Activated CD4-positive, alpha-beta T cell treated with anti-CD3 and anti-CD28 coated beads, Interleukin-2, amount 50 U/mL, for 24 hours (primary cell): ENCODE measurements around the gene RSBN1L.
"Not testable (repeated sequence)": the region's sequence is repeated elsewhere in the genome, so short reads cannot be mapped to it uniquely, and the experiment has no call there.

Experiments
- DNase-seq, 2 donors: peaks; one replicate each; pipeline ENCODE4 v3.0.0-alpha.2; 2020; ENCODE audit warnings: low read depth in 1 of 2, low spot score in 1 of 2

The RSBN1L gene

DNA sequence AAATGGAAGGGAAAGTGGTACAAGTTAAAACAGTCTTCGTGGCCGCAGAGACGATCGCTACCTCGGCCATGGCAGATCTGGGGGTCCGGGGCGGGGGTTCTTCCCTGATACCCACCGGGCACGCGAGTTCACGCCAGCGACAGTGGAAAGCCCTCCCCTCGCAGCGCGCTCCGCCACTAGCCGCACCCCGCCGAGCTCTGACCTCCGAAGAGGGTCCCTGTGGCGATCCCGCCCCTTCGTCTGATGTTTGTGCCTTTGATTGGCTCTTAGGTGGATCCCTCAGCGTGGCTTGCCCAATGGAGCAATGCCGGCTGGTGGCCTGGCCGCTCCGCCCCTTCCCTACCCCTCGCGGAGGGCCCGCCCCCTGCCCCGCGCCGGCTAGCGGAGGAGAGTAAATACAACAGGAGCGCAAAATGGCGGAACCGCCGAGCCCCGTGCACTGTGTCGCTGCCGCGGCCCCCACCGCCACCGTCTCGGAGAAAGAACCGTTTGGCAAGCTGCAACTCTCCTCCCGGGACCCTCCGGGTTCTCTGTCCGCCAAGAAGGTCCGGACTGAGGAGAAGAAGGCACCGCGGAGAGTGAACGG lies at the start of gene RSBN1L:
Gene RSBN1L, plus strand, starts transcription at position 403 of the 586 bp plus-strand sequence. Its CDS starts 11 bp downstream, at position 414.
- DNase-seq, result peak; percentile 95 to 98

DNA sequence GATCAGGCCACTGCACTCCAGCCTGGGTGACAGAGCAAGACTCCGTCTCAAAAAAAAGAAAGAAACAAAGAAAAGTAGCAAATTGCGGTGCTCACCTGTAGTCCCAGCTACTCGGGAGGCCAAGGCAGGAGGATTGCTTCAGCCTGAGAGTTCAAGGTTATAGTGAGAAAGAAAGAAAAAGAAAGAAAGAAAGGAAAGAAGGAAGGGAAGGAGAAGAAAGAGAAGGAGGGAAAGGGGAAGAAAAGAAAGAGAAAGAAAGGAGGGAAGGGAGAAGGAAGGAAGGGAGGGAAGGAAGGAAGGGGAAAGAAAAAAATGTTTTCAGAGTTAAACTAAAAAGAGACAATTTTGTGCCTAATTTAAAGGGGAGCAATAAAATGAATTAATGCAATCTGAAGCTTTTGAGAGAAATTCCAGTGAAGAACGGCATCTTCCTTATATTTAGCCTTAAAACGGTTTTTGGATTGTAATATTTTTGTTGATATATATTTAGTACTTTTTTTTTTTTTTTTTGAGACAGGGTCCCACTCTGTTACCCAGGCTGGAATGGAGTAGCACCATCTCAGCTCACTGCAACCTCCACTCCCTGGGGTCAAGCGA lies 47.4 kb upstream of the RSBN1L start:
- DNase-seq, result no peak

DNA sequence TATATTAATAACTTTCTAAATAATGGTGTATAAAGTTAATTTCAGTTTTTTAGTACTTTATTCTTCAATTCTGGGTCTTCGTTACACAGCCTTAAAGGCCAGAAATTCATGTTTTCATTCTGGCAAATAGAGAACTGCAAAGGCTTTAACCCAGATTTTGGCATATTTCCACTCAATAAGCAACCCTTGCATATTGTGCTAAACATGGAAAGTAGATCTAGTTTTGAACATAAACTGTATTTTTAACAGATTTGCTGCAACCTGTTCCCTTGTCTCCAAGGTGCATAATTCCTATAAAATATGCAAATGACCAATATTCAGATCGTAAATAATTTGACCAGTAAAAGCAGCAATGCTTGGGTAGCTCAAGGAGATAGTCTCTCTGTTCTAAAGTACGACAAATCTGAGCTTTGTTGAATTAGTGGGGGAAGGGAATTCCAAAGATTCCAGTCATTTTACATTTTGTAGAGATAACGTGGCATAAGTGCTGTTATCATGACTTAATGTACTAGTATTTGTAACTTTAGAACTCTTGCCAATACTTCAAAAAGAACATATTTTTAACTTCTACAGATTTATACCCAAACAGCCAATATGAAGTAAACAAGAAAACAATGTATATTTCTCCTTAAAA lies 46.4 kb upstream of the RSBN1L start:
- no peak for DNase-seq

DNA sequence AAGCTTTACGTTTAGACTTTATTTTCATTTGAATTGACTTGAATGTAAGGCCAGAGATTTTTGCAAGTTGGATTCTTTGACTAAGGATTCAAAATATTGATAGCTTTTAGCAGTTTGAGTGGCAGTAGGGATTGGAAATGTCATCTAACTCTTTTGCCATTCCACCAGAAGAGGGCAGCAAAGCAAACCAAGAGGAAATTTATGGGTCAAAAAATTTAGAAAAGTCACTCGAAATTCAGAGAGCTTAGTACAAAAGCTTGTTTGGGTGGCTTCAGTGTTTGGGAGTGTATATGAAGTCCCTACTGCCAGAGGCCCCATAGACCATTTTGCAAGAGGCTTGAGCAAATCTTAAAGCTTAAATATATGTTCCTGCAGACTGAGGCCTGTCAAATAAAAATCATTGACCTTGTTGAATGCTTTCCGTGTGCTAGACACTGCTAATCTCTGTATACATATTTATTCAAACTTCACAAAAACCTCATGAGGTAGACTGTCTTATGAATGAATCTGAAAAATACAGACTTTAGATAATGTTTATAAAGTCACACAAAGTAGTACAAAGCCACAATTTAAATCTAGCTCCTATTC lies 44.6 kb upstream of the RSBN1L start:
- DNase-seq, result peak in 1 of 2 donors; percentile 30

DNA sequence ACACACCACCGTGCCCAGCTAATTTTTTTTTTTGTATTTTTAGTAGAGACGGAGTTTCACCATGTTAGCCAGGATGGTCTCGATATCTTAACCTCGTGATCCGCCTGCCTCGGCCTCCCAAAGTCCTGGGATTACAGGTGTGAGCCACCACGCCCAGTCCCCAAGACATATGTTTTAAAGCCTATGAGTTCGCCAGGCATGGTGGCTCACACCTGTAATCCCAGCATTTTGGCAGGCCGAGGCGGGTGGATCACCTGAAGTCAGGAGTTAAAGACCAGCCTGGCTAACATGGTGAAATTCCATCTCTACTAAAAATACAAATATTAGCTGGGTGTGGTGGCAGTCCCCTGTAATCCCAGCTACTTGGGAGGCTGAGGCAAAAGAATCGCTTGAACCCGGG lies 43.4 kb upstream of the RSBN1L start:
- not testable (repeated sequence) for DNase-seq

DNA sequence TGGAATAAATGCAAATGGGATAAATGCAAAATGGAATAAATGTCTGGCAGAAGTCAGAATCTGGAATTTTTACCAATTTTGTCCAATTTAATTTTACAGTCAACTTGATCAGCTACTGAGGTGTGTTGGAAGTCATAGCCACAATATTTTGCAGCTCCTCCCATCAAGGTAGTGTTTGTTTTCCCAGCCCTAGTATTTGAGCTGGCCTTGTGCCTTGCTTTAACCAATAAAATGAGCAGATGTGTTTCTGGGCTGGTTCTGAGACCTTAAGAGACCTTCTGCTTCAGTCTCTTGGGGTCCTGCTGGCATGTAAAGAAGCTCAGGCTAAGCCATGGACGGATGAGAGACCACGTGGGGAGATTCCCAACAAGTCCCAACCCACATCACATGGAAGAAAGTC lies 42.7 kb upstream of the RSBN1L start:
- DNase-seq, result no peak

DNA sequence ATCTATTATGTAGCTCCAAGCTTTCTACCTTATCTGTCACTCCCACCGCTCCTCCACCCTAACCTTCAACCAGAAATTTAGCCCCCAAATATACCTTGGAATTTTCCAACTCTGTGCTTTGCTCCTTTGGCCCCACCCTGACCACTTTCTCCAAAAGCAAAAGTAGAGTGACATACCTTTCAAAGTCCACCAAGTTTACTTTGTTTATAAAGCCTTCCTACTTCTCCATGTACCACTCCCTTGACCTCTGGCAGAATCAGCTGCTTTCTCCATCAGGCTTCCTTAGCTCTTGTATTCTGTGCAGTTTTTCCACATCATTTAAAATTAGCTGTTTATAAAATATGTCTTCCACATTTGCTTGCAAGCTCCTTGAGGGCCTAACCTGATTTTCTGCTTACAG lies 40.9 kb upstream of the RSBN1L start:
- DNase-seq, result no peak

DNA sequence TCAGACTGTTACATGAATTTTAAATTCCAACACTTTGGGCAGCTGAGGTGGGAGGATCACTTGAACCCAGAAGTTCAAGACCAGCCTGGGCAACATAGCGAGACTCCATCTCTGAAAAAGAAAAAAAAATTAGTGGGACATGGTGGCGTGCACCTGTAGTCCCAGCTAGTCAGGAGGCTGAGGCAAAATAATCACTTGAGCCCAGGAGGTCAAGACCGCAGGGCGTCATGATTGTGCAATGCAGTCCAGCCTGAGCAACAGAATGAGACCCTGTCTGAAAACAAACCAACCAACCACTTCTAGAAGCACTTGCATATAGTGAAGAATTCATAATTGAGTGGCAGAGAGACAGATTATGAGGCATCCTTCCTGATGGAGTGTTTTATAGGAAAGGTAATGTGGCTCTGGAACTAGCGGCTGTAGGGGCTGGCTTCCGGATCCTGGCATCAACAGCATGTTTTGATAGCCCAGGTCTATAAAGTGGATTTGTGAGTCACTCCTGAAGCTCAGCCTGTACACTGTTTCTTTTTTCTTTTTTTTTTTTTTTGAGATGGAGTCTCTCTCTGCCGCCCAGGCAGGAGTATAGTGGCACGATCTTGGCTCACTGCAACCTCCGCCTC lies 40.3 kb upstream of the RSBN1L start:
- DNase-seq, result no peak

DNA sequence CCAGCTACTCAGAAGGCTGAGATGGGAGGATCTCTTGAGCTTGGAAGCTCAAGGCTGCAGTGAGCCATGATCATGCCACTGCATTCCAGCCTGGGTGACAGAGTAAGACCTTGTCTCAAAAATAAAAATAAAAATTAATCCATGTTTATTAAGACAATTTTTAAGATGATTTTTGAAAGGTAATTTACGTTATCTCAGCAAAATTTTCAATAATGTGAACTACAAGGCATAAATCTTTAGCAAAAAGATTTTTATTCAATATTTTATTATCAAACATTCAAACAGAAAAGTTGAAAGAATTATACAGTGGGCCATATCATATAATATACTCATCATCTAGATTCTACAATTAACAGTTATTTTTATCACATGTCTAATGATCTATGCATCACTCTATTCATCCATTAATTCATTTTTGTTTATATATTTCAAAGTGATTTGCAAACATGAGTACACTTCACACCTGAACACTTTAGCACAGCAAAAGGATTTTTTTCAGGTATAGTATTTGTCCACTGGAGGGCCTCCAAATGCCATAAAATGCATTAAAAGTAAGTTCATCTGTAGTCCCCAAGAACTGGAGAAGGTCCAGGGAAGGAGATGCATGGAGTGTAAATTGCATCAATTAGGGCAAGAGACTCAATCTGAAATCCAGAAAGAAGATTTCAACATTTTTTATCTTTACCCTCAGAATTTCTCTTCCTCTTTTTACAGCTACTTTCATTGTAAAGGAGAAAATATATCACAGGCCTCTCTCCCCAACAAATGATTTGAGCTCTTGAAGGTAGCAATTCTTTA lies 38.6 kb upstream of the RSBN1L start:
- peak in 1 of 2 donors; percentile 4 for DNase-seq

DNA sequence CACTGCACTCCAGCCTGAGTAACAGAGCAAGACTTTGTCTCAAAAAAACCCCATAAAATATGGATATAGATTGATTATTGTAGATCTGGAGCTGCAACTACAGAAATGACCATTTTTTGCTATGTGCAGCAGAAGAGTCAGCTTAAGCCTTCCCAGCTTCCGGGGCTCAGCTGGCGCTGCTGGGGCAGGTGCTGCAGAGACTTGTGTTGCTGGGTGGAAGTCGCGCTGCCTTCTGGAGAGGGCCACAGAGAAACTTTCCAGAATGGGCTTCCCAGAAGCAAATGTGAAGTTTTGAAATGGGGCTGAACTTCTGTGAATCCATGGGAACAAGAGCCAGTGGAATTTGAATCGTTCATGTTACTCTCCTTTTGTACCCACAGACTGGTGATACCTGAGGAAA lies 37.3 kb upstream of the RSBN1L start:
- DNase-seq, result no peak

DNA sequence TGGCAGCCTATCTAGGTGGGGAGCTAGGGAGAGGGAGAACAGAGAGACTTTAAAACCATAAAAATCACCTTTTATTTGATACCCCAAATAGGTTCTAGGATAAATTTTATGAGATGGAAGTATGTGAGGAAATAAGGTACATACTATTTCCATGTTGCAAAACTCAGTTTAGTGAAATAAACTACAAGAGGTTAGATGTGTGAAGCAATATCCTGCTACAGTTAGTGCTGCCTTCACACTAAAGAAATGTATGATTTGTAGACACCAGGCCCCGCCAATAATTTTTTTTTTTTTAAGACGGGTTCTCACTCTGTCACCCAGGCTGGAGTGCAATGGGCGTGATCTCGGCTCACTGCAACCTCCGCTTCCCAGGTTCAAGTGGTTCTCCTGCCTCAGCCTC lies 34.4 kb upstream of the RSBN1L start:
- no peak for DNase-seq

DNA sequence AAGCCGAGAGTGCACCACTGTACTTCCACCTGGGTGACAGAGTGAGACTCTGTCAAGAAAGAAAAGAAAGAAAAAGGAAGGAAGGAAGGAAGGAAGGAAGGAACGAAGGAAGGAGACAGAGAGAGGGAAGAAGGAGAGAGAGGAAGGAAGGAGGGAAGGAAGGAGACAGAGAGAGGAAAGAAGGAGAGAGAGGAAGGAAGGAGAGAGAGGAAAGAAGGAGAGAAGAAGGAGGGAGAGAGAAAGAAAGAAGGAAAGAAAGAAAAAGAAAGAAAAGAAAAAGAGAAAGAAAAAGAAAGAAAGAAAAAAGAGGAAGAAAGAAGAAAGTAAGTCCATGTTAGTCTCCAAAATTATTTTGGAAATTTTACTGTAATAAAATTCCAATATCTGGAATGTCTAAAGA lies 33.4 kb upstream of the RSBN1L start:
- no peak for DNase-seq

DNA sequence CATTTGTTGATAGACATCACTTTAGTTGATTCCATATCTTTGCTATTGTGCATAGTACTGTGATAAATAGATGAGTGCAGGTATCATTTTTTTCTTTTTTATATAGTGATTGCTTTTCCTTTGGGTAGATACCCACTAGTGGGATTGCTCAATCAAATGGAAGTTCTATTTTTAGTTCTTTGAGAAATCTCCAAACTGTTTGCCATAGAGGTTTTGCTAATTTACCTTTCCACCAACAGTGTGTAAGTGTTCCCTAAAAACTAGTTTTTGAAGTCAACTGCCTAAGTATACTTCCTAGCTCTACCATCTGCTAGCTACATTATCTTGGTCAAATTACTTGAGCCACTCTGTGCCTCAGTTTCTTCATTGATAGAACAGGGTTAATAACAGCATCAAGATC lies 31.5 kb upstream of the RSBN1L start:
- no peak for DNase-seq

DNA sequence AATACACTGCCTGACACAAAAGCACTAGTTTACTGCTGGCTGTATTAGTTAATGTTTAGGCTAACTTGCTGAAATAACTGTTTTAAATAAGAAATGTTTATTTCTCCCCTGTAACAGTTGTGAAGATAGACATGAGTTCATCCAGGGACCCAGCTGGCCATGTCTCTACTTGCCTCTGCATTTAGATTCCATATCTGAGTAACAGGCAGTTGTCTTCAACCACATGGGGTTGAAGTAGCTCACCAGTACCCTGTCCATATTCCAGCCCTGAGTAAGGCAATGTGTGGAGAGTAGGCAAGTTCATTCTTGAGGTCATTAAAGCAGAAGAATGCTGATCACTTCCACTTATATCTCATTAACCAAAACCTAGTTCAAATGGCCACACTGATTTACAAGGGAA lies 31.1 kb upstream of the RSBN1L start:
- no peak for DNase-seq

DNA sequence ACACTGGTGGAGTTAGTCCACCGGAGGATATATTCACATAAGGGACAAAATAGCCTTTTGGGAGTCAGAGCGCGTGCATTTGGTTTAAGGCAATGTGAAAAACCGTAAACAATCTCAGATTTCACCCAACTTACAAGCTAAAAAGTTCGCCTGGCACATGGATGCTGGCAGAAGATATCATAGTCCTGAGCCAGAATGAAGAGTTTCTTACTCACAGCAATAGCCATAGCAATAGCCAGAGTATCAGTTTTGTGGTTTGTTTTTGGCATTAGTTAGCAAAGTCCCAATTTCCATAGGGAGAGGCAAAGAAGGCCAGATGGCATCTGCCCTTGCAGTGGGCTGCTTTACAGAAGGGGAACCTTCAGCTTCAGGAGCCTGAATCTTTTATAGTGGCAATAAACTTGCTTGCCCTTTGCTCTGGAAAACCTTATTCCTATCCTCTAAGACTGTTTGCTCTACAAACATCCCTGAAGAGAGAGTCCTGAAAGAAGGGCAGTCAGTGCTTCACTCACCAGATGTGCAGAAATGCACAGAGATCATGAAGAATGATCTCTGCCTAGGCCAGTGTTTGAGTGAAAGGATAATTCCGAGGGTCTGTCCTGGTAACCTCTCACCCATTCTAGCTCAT lies 28.7 kb upstream of the RSBN1L start:
- no peak for DNase-seq

DNA sequence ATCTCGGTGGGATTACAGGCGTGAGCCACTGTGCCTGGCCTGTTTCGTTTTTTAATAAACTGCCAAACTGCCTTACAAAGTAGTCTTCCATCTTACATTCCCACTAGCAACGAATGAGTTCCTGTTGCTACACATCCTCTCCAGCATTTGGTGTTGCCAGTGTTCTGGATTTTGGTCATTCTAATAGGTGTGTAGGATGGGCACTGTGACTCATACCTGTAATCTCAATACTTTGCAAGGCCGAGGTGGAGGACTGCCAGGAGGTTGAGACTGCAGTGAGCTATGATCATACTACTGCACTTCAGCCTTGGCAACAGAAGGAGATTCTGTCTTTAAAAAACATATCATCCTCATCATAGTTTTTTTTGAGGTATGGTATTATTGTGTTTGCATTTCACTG lies 21.4 kb upstream of the RSBN1L start:
- DNase-seq, result no peak

DNA sequence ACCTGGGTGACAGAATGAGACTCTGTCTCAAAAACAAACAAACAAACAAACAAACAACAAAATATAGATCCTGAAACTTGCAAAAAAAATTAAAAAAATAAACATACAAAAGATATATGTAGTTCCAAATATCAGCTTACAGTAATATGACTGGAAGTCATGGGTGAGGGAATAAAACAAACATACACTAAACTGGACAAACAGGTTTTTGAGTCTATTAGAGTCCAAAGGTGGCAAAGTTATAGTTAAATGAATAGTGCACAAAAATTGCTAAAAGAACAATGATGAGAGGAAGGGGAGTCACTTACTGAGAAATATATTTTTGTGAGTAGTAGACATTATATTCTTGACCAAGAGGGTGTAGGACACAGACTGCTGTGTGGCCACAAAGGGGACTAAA lies 16.7 kb upstream of the RSBN1L start:
- DNase-seq, result no peak

DNA sequence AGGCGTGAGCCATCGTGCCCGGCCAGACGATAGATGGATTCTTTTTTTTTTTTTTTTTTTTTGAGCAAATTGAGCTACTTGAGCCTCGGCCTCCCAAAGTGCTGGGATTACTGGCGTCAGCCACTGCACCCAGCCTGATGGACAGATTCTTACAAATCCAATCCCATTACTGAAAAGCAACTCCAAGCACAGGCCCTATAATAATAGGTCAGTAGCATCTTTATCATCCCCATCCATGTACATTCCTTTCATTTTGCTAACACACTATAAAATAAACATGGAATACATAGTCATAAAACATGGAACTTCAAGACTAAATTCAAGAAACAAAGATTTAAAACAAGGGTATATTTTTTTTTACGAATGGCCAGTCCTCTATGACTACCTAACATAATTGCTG lies 16.0 kb upstream of the RSBN1L start:
- no peak for DNase-seq

DNA sequence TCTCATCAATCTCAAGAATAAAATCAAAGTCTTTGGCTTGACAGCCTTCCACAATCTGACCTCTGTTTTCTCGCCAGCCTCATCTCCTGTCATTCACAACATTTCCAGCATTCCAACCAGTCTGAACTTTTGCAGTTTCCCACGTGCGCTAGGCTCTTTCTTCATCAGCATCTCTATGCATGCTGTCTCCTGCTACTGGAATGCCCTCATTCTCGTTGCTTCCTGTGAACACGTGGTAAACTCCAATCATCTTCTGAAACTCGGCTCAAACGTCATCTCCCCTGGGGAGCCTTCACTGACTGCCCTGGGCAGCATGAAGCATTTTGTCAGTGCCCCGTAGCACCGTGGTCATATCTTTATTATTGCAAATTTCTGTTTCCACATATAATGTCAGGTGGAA lies 12.2 kb upstream of the RSBN1L start:
- no peak for DNase-seq

DNA sequence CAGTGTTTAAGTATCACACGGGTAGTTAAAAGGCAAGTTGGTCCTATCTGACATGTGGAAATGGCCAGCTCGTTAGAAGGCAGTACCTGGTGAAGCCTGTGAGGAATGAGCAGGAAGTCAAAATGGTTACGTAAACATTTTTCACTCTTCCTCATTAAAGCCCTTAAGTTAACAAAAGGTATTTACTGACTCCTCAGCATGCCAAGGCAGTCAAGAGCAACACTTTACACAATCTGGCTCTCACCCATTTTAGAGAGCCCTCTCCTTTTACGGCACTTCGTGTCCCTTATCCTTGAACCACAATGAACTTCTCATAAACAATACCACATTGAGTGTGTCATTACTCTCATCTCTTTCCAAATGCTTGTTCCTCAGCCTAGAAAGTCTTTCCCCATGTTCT lies 11.0 kb upstream of the RSBN1L start:
- DNase-seq, result no peak
